K562 (cell line): ENCODE data around the gene PLD3. TPM values are rescaled to one million over a fixed set of nuclear protein-coding genes. Genes with fewer than 3 reads are reported as not detected.

ENCODE experiments used
- ATAC-seq: fragments of 200-7000 bp; cut with Tn5 transposase; 3 replicates; pipeline ENCODE4 v1.9.1; 2020; ENCODE audit warnings: moderate library complexity
- BruUV-seq: library from RNA; stranded (reverse); fragments of 400-500 nt; replicated peaks from 2 replicates; lab custom pipeline; 2021; lab: Mats Ljungman, UMichigan
- CTCF ChIA-PET: fragments of 300-600 bp; formaldehyde crosslinking; extraction: SDS; loops from one replicate; lab custom pipeline; 2021; ENCODE audit warnings: low intra/inter-chr PET ratio; lab: Yijun Ruan, JAX
- POLR2A ChIA-PET: fragments of 300-600, 350-650 bp; sonication (Branson Sonifier 250); formaldehyde crosslinking; extraction: SDS; loops from one replicate; lab custom pipeline; 2021; ENCODE audit warnings: antibody characterized with exemption, inconsistent platforms; lab: Yijun Ruan, JAX
- DNase-seq, 4 experiments: peaks; one replicate each; pipeline versions ENCODE4 v3.0.0 to v3.0.0-alpha.2; 2011 to 2018; ENCODE audit warnings: low spot score in 3 of 4, mixed read lengths in 3 of 4; ENCODE audit errors: extremely low read depth in 1 of 4
- FAIRE-seq: peaks from 2 replicates; lab custom pipeline; 2011; peaks lifted over from hg19 to GRCh38; lab: Jason Lieb, UNC
- H2AFZ ChIP-seq: 2 replicates; pipeline ENCODE4 v1.6.0; 2011; ENCODE audit warnings: low read depth, low read length, control low read depth, inconsistent platforms
- H3K27ac ChIP-seq: fragments of 200-600 bp; 3 replicates; pipeline ENCODE4 v1.8.0; 2011; ENCODE audit warnings: low read depth, mild to moderate bottlenecking, control low read depth, inconsistent platforms, low read length, moderate library complexity, mixed read lengths; ENCODE audit errors: extremely low read depth
- H3K27me3 ChIP-seq, 2 experiments: fragments of 300-600 bp in 1 of 2; 2 replicates in 1 of 2; 3 replicates in 1 of 2; pipeline versions ENCODE4 v1.6.0 to v1.8.0; 2011; ENCODE audit warnings: inconsistent platforms in 2 of 2, low read length in 2 of 2, mild to moderate bottlenecking in 1 of 2, mixed read lengths in 1 of 2, moderate library complexity in 1 of 2; ENCODE audit not compliant: control insufficient read depth in 2 of 2, insufficient read depth in 2 of 2
- H3K36me3 ChIP-seq: fragments of 300-600 bp; 3 replicates; pipeline ENCODE4 v1.8.0; 2011; ENCODE audit warnings: mild to moderate bottlenecking, low read length, inconsistent platforms; ENCODE audit not compliant: control insufficient read depth, insufficient read depth
- H3K4me1 ChIP-seq, 2 experiments: fragments of 200-600 bp in 1 of 2; replicated peaks in 1 of 2; 2 replicates in 1 of 2; 3 replicates in 1 of 2; pipeline versions ENCODE4 v1.5.1 to v1.8.0; 2011; ENCODE audit warnings: inconsistent platforms in 2 of 2, low read length in 2 of 2, mild to moderate bottlenecking in 1 of 2, mixed read lengths in 1 of 2, moderate library complexity in 1 of 2; ENCODE audit not compliant: control insufficient read depth in 2 of 2, insufficient read depth in 2 of 2
- H3K4me2 ChIP-seq: 2 replicates; pipeline ENCODE4 v1.6.1; 2011; ENCODE audit warnings: low read length, control low read depth, inconsistent platforms, mixed read lengths; ENCODE audit not compliant: insufficient read depth
- H3K4me3 ChIP-seq: fragments of 200-600 bp; sonication (generic), shearing (Covaris generic); 2 replicates; pipeline ENCODE4 v1.5.1; 2016; ENCODE audit warnings: control low read depth, inconsistent platforms
- H3K79me2 ChIP-seq: fragments of 200-600 bp; 3 replicates; pipeline ENCODE4 v1.8.0; 2011; ENCODE audit warnings: low read length, inconsistent platforms; ENCODE audit not compliant: control insufficient read depth, insufficient read depth
- H3K9ac ChIP-seq, 2 experiments: 2 replicates each; pipeline versions ENCODE4 v1.6.0 to v1.6.1; 2011; ENCODE audit warnings: low read depth in 2 of 2, low read length in 2 of 2, control low read depth in 1 of 2, inconsistent platforms in 1 of 2, mild to moderate bottlenecking in 1 of 2, mixed read lengths in 1 of 2; ENCODE audit not compliant: insufficient read depth in 1 of 2
- H3K9me1 ChIP-seq: one replicate; pipeline ENCODE4 v1.6.0; 2011; ENCODE audit warnings: inconsistent platforms, mild to moderate bottlenecking, low read length, moderate library complexity; ENCODE audit not compliant: control insufficient read depth, insufficient read depth
- H3K9me3 ChIP-seq: replicated peaks from 2 replicates; pipeline ENCODE4 v1.5.1; 2011; ENCODE audit warnings: low read depth, low read length, inconsistent platforms; ENCODE audit not compliant: control insufficient read depth, insufficient read depth
- H4K20me1 ChIP-seq: replicated peaks from 2 replicates; pipeline ENCODE4 v1.6.1; 2011; ENCODE audit warnings: low read length, inconsistent platforms, mixed read lengths; ENCODE audit not compliant: control insufficient read depth, insufficient read depth
- HNRNPUL1 ChIP-seq: fragments of 200-400 bp; formaldehyde crosslinking; IDR thresholded peaks from 2 replicates; pipeline ENCODE4 v1.6.1; 2017; ENCODE audit warnings: low read length
- MYBL2 ChIP-seq, 2 experiments: fragments of 450-650 bp in 1 of 2; sonication (generic) in 1 of 2; formaldehyde crosslinking in 1 of 2; IDR thresholded peaks; 2 replicates each; pipeline versions ENCODE4 v1.6.1 to v1.8.1; 2017 to 2022; ENCODE audit warnings: borderline replicate concordance in 1 of 2, inconsistent platforms in 1 of 2, low read depth in 1 of 2, mild to moderate bottlenecking in 1 of 2, missing genetic modification reagents in 1 of 2, moderate library complexity in 1 of 2
- RHOXF2B ChIP-seq: fragments of 250-450 bp; sonication (Bioruptor Pico); conservative IDR thresholded peaks from 2 replicates; pipeline ENCODE4 v1.5.1; 2021
- SAFB2 ChIP-seq: fragments of 200-400 bp; formaldehyde crosslinking; IDR thresholded peaks from 2 replicates; pipeline ENCODE4 v1.6.1; 2018; ENCODE audit warnings: borderline replicate concordance, low read length, low read depth, moderate library complexity; ENCODE audit not compliant: severe bottlenecking
- SMARCB1 ChIP-seq: IDR thresholded peaks from 2 replicates; pipeline ENCODE4 v1.6.1; 2011; ENCODE audit warnings: improper control_type of control experiment, low read depth; ENCODE audit not compliant: insufficient read length
- TRIM28 ChIP-seq: fragments of 450-650 bp; IDR thresholded peaks from 2 replicates; pipeline ENCODE4 v1.6.1; 2017
- ZFP30 ChIP-seq: fragments of 250-450 bp; sonication (Bioruptor Pico); IDR thresholded peaks from 2 replicates; pipeline ENCODE4 v1.8.0; 2022; ENCODE audit warnings: moderate library complexity, mild to moderate bottlenecking, inconsistent platforms, borderline replicate concordance
- ZNF436 ChIP-seq: fragments of 250-450, 450-650 bp; sonication (Bioruptor Pico); formaldehyde crosslinking; IDR thresholded peaks from 2 replicates; pipeline ENCODE4 v1.7.0; 2020; ENCODE audit warnings: mild to moderate bottlenecking
- WGBS: fragments of 100-300 bp; shearing (Covaris generic); methylation state at CpG from one replicate; pipeline ENCODE4 v1.1.6; 2016; ENCODE audit warnings: low coverage, mixed read lengths; ENCODE audit not compliant: insufficient coverage; ENCODE audit errors: missing lambda C conversion rate; 5-methylcytosine and 5-hydroxymethylcytosine counted together
- in situ Hi-C: fragments of 300-500 bp; cut with MboI; formaldehyde crosslinking; loops from 4 replicates; pipeline ENCODE4 v1.15.0; 2018; ENCODE audit warnings: inconsistent platforms, mixed read lengths
- intact Hi-C: fragments of 100-400 bp; cut with micrococcal nuclease; formaldehyde crosslinking; loops from 2 replicates; pipeline ENCODE4 v1.14.2; 2022
- polyA plus RNA-seq, 8 experiments: library from polyadenylated mRNA; depleted of rRNA in 4 of 8; stranded (reverse) in 5 of 8; unstranded in 3 of 8; fragments of >200 nt; fragmentation: Nextera tagmentation in 2 of 8; fragmentation: Illumina TruSeq in 1 of 8; extraction: Ambion mirVana in 2 of 8; extraction: Trizol in 1 of 8; gene quantifications; 2 replicates each; pipeline versions ENCODE4 v1.2.1 to v1.2.3, GENCODE V29; 2011 to 2014; ENCODE audit warnings: inconsistent platforms in 1 of 8, missing spikeins in 1 of 8
- total RNA-seq, 7 experiments: library from RNA; depleted of rRNA in 6 of 7; stranded (reverse); fragments of >200 nt in 6 of 7; fragmentation: Illumina TruSeq in 2 of 7; extraction: Trizol in 2 of 7; gene quantifications; 2 replicates each; pipeline versions ENCODE4 v1.2.1 to v1.2.3, GENCODE V29; 2011 to 2021; ENCODE audit warnings: low replicate concordance in 1 of 7
- TF ChIP-seq, protein P1 (sequence below): fragments of 450-650 bp; formaldehyde crosslinking; IDR thresholded peaks from 2 replicates; pipeline ENCODE4 v1.4.0; 2020; ENCODE audit warnings: mild to moderate bottlenecking, moderate library complexity
- TF ChIP-seq, protein P2 (sequence below): sonication (generic); formaldehyde crosslinking; IDR thresholded peaks from 2 replicates; pipeline ENCODE4 v1.8.0; 2022; ENCODE audit warnings: mild to moderate bottlenecking, missing genetic modification reagents
- TF ChIP-seq, protein P3 (sequence below): fragments of 450-650 bp; formaldehyde crosslinking; IDR thresholded peaks from 2 replicates; pipeline ENCODE4 v1.4.0; 2020; ENCODE audit warnings: mild to moderate bottlenecking
- TF ChIP-seq, protein P4 (sequence below), 3 experiments: IDR thresholded peaks in 2 of 3; conservative IDR thresholded peaks in 1 of 3; 2 replicates each; pipeline ENCODE4 v1.5.1; 2011 to 2012; ENCODE audit warnings: low read length in 3 of 3, mild to moderate bottlenecking in 3 of 3, control low read depth in 2 of 3, improper control_type of control experiment in 1 of 3, inconsistent platforms in 1 of 3, low read depth in 1 of 3, mixed read lengths in 1 of 3, moderate library complexity in 1 of 3; ENCODE audit not compliant: insufficient read depth in 2 of 3

The PLD3 gene
- total and polyA plus RNA-seq, 9 of the 15 experiments (the other 6 are each of a cell fraction or from before 2014, with no cell fraction given), result 2.3 to 128 (median 72.7) TPM

DNA sequence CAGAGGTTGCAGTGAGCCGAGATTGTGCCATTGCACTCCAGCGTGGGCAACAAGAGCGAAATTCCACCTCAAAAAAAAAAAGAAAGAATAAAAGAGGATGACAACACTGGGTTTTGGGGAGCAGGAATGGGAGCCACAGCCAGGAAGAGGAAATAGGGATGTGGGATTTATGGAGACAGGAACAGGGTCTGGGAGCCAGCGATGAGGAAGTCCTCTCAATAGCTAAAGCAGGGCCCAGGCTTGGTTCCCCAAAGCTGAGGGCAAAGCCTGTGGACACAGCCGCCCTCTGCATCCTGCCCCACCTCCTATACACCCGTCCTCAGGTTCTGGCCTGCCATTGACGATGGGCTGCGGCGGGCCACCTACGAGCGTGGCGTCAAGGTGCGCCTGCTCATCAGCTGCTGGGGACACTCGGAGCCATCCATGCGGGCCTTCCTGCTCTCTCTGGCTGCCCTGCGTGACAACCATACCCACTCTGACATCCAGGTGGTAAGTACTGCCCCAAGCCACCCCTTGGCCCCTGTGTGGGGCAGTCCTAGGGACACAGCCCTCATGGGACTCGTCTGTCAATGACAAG is 27.9 kb downstream of the PLD3 start:
- CTCF ChIA-PET, result no interaction called here
- no peak for ATAC-seq
- TF ChIP-seq SAFB2, result no peak
- TF ChIP-seq ZFP30, result no peak
- TF ChIP-seq SMARCB1, result no peak
- TF ChIP-seq, protein P1, sequence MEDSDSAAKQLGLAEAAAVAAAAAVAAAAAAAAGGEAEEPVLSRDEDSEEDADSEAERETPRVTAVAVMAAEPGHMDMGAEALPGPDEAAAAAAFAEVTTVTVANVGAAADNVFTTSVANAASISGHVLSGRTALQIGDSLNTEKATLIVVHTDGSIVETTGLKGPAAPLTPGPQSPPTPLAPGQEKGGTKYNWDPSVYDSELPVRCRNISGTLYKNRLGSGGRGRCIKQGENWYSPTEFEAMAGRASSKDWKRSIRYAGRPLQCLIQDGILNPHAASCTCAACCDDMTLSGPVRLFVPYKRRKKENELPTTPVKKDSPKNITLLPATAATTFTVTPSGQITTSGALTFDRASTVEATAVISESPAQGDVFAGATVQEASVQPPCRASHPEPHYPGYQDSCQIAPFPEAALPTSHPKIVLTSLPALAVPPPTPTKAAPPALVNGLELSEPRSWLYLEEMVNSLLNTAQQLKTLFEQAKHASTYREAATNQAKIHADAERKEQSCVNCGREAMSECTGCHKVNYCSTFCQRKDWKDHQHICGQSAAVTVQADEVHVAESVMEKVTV, result no peak
- TF ChIP-seq ZNF436 (CRISPR knock-in tag), result no peak
- TF ChIP-seq, protein P2, sequence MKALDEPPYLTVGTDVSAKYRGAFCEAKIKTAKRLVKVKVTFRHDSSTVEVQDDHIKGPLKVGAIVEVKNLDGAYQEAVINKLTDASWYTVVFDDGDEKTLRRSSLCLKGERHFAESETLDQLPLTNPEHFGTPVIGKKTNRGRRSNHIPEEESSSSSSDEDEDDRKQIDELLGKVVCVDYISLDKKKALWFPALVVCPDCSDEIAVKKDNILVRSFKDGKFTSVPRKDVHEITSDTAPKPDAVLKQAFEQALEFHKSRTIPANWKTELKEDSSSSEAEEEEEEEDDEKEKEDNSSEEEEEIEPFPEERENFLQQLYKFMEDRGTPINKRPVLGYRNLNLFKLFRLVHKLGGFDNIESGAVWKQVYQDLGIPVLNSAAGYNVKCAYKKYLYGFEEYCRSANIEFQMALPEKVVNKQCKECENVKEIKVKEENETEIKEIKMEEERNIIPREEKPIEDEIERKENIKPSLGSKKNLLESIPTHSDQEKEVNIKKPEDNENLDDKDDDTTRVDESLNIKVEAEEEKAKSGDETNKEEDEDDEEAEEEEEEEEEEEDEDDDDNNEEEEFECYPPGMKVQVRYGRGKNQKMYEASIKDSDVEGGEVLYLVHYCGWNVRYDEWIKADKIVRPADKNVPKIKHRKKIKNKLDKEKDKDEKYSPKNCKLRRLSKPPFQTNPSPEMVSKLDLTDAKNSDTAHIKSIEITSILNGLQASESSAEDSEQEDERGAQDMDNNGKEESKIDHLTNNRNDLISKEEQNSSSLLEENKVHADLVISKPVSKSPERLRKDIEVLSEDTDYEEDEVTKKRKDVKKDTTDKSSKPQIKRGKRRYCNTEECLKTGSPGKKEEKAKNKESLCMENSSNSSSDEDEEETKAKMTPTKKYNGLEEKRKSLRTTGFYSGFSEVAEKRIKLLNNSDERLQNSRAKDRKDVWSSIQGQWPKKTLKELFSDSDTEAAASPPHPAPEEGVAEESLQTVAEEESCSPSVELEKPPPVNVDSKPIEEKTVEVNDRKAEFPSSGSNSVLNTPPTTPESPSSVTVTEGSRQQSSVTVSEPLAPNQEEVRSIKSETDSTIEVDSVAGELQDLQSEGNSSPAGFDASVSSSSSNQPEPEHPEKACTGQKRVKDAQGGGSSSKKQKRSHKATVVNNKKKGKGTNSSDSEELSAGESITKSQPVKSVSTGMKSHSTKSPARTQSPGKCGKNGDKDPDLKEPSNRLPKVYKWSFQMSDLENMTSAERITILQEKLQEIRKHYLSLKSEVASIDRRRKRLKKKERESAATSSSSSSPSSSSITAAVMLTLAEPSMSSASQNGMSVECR (CRISPR knock-in tag), result no peak
- TF ChIP-seq HNRNPUL1, result no peak
- TF ChIP-seq MYBL2 (IDR thresholded peaks at IDR 0.05; ENCODE audit: low read depth), result no peak
- TF ChIP-seq MYBL2 (CRISPR knock-in tag; IDR thresholded peaks at IDR 0.05; ENCODE audit: borderline replicate concordance), result no peak
- TF ChIP-seq, protein P3, sequence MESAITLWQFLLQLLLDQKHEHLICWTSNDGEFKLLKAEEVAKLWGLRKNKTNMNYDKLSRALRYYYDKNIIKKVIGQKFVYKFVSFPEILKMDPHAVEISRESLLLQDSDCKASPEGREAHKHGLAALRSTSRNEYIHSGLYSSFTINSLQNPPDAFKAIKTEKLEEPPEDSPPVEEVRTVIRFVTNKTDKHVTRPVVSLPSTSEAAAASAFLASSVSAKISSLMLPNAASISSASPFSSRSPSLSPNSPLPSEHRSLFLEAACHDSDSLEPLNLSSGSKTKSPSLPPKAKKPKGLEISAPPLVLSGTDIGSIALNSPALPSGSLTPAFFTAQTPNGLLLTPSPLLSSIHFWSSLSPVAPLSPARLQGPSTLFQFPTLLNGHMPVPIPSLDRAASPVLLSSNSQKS (CRISPR knock-in tag), result no peak
- TF ChIP-seq RHOXF2B (CRISPR knock-in tag), result no peak
- TF ChIP-seq, protein P4, sequence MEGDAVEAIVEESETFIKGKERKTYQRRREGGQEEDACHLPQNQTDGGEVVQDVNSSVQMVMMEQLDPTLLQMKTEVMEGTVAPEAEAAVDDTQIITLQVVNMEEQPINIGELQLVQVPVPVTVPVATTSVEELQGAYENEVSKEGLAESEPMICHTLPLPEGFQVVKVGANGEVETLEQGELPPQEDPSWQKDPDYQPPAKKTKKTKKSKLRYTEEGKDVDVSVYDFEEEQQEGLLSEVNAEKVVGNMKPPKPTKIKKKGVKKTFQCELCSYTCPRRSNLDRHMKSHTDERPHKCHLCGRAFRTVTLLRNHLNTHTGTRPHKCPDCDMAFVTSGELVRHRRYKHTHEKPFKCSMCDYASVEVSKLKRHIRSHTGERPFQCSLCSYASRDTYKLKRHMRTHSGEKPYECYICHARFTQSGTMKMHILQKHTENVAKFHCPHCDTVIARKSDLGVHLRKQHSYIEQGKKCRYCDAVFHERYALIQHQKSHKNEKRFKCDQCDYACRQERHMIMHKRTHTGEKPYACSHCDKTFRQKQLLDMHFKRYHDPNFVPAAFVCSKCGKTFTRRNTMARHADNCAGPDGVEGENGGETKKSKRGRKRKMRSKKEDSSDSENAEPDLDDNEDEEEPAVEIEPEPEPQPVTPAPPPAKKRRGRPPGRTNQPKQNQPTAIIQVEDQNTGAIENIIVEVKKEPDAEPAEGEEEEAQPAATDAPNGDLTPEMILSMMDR (IDR thresholded peaks at IDR 0.05 in 2 of 3, conservative IDR thresholded peaks at IDR 0.05 in 1 of 3; ENCODE audit: insufficient read depth in 2 of 3, low read depth in 1 of 3, low read length in 3 of 3), result no peak
- TF ChIP-seq TRIM28, result no peak

More for the DNA sequence above, 27.9 kb downstream of the PLD3 start:
- no peak overlapping the region for H2AFZ ChIP-seq
- in situ Hi-C loops (no loop called here), intact Hi-C loops (no loop called here)
- H3K27me3 ChIP-seq, result no peaks in the 10 kb centered on the region
- no peaks in the 10 kb centered on the region for H3K9me1 ChIP-seq
- DNase-seq (no peak), FAIRE-seq (no peak)
- H4K20me1 ChIP-seq, result peaks cover 10% of the 10 kb centered on the region; the same call in 1 of the 2 replicates
- no peak overlapping the region for H3K4me2 ChIP-seq
- POLR2A ChIA-PET, result interaction anchor here (0.5 to 1.1 kb wide), 2 partner anchors 28 to 44 kb away, joined by 3 read pairs; partner anchors contain the start of genes C19orf47 and PLD3
- peaks cover 9 to 44% of the 10 kb centered on the region in 2 experiments; a peak in 4 of 5 replicates for H3K4me1 ChIP-seq
- no peak overlapping the region for H3K4me3 ChIP-seq
- BruUV-seq, result no TSS peak
- no peaks in the 10 kb centered on the region for H3K9me3 ChIP-seq
- no peak overlapping the region for H3K27ac ChIP-seq
- H3K9ac ChIP-seq, result peak overlapping the region in 1 of 2 experiments; percentile 53; a peak in 2 of 4 replicates
- peaks cover 40% of the 10 kb centered on the region for H3K36me3 ChIP-seq
- 80% methylated on average over 14 of the region's 17 CpGs for WGBS
- no peaks in the 10 kb centered on the region for H3K79me2 ChIP-seq
